HG03139 (cell line): ENCODE results near the gene STRADB.
"Not testable (repeated sequence)": the region's sequence is repeated elsewhere in the genome, so short reads cannot be mapped to it uniquely, and the experiment has no call there.

Experiments
- ATAC-seq: cut with Tn5 transposase; IDR thresholded peaks from one replicate; pipeline ENCODE4 v1.9.1; 2021; ENCODE audit not compliant: unreplicated experiment

The STRADB gene

GRCh38 chr2:201430322-201430721 is 21.2 kb upstream of the STRADB start:
- not testable (repeated sequence) for ATAC-seq

GRCh38 chr2:201430839-201431238 is 20.7 kb upstream of the STRADB start:
- ATAC-seq, result no peak

GRCh38 chr2:201432038-201432620 is 19.4 kb upstream of the STRADB start:
- ATAC-seq, result no peak

GRCh38 chr2:201432621-201433393 is 18.7 kb upstream of the STRADB start:
- ATAC-seq, result no peak

GRCh38 chr2:201433394-201433995 is 18.0 kb upstream of the STRADB start:
- no peak for ATAC-seq

GRCh38 chr2:201436141-201436540 is 15.4 kb upstream of the STRADB start:
- no peak for ATAC-seq

- ATAC-seq, result not testable (repeated sequence)
Measured at GRCh38 chr2:201439336-201439922, 12.1 kb upstream of the STRADB start.

- no peak for ATAC-seq
Measured at GRCh38 chr2:201440182-201440581, 11.4 kb upstream of the STRADB start.

GRCh38 chr2:201441409-201441808 is 10.1 kb upstream of the STRADB start:
- ATAC-seq, result no peak

- ATAC-seq, result no peak
Measured at GRCh38 chr2:201444746-201445465, 6.6 kb upstream of the STRADB start.

- ATAC-seq, result no peak
Measured at GRCh38 chr2:201447086-201447485, 4.5 kb upstream of the STRADB start.

GRCh38 chr2:201448061-201448460 is 3.5 kb upstream of the STRADB start:
- no peak for ATAC-seq

GRCh38 chr2:201448701-201449100 is 2.8 kb upstream of the STRADB start:
- no peak for ATAC-seq

GRCh38 chr2:201450954-201451291 is 617 bp upstream of the STRADB start:
- no peak for ATAC-seq

GRCh38 chr2:201452058-201452921 is 750 bp downstream of the STRADB start:
- ATAC-seq, result peak; percentile 28

GRCh38 chr2:201452922-201453643 is 1.5 kb downstream of the STRADB start:
- ATAC-seq, result no peak

- no peak for ATAC-seq
Measured at GRCh38 chr2:201458381-201458780, 6.8 kb downstream of the STRADB start.

- ATAC-seq, result no peak
Measured at GRCh38 chr2:201460532-201460931, 9.0 kb downstream of the STRADB start.

- no peak for ATAC-seq
Measured at GRCh38 chr2:201464547-201464946, 13.0 kb downstream of the STRADB start.

GRCh38 chr2:201465524-201465971 is 14.0 kb downstream of the STRADB start:
- no peak for ATAC-seq
